Measurements from ENCODE around the gene CASZ1.

The CASZ1 gene

DNA sequence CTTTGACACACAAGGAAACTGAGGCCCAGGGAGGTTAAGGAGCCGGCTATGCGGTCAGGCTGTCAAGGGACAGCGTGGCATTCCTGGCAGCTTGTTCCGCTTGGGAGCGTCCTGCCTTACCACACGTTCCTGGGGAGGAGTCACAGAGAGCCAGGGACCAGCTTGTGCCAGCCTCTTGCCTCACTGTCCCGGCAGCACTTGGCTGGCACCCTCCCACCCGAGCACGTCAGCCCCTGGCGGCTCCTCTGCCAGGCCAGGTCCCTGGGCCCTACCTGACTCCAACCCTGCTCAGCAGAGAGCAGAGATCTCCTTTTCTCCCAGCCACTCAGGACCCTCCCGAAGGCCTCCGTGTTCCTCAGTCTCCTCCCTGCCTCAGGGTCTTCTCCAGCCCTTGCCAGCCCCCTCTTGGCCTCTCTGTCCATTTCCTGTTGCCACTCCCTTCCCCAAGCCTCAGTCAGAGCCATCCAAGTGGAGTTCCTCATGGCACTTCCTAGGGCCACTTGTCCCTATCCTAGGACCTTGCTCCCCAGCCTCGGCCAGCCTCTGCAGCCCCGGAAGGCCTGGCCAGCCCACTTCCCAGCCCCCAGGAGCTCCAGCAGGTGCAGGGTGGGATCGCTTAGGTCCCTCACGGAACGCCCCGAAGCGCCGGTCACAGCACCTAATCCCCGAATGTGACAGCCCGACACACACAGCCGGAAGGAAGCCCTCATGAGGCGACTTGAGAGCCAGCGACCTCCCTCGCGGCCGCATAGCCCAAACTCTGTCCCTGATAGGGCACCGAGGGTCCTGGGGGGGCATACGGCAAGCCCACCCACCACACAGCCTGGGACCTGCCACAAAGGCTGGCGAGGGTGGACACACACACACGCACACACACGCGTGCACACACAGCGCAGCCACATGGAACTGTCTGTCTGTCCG lies 130.3 kb downstream of the CASZ1 start:
- no peak for DNase-seq

- DNase-seq: no peak
Observed at GRCh38 chr1:10665226-10665625, 131.2 kb downstream of the CASZ1 start.

DNA sequence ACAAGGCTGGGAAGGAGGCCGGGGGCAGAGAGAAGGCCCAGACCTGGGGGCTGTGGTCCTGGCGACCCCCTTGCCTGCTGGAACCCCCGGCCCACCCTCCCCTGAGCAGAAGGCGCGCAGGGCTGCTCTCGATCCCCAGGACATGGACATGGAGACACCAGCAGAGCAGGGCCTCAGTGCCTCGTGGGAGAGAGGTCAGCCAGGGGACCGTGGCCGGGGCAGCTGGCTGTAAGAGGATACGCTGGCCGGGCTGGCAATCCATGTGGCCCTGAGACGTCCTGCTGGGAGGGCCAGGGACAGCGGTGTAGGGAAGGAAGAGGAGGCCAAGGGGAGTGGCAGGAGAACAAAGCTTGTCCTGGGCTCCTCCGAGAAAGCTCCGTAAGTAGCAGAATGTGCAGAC lies 132.2 kb downstream of the CASZ1 start:
- DNase-seq: no peak

DNA sequence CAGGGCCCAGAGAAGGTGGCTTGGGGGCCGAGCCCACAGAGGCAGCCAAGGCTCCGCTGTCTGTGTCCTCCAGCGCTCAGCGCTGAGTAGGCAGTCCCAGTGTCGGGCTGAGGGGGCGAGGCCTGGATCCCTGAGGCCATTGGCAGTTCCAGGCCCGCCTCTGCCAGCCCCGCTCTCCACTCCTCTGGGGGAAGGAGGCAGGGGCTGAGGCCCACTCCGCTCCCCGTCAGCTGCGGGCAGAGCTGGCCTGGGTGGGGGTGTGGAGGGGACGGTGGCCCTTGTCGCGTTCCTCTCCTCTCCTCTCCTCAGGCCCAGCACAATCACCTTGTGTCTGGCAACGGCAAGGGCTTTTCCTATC lies 132.8 kb downstream of the CASZ1 start:
- DNase-seq: no peak

DNA sequence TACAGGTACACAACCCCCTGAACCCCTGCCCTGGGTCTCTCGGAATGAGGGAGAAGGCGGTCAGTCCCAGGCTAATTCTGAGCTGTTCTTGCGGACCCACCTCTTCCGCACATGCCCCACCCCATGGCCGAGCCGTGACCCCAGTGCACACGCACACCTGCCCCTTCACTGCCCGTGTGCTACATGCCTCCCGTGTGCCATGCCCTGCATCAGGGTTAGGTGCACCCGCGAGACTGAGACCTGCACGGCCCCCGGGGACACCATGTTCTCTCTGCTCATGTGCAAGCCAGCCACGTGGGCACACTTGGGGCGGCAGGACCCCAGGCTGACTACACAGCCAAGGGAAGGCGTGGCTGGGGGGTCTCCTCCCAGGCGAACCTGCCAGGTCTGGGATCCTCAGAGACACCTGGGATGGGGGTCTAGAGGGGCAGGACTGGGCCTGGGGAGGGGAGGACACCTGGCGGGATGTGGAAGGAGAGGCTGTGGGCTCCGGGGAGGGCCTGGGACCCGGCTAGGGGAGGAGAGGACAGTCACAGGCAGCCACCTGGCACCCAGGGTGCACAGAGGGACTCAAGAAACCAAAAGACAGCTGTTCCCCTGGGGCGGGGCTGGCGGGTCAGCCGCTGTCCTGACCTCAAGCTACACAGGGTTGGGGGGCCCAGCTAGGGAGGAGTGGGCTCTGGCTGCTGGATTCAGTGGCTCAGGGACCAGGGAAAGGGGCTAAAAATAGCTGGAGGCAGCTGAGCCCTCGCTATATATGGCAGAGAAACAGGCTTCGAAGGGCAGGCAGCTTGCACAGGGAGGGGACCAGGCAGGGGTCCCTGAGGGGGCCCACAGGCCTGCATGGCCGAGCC lies 133.4 kb downstream of the CASZ1 start:
- no peak for DNase-seq

GRCh38 chr1:10662090-10662688 lies 134.3 kb downstream of the CASZ1 start:
- DNase-seq: no peak

GRCh38 chr1:10661453-10661852 lies 135.0 kb downstream of the CASZ1 start:
- no peak for DNase-seq

- no peak for DNase-seq
Observed at GRCh38 chr1:10659646-10660540, 136.6 kb downstream of the CASZ1 start.

GRCh38 chr1:10659218-10659617 lies 137.2 kb downstream of the CASZ1 start:
- no peak for DNase-seq

- DNase-seq: no peak
Observed at GRCh38 chr1:10658396-10659066, 137.9 kb downstream of the CASZ1 start.

DNA sequence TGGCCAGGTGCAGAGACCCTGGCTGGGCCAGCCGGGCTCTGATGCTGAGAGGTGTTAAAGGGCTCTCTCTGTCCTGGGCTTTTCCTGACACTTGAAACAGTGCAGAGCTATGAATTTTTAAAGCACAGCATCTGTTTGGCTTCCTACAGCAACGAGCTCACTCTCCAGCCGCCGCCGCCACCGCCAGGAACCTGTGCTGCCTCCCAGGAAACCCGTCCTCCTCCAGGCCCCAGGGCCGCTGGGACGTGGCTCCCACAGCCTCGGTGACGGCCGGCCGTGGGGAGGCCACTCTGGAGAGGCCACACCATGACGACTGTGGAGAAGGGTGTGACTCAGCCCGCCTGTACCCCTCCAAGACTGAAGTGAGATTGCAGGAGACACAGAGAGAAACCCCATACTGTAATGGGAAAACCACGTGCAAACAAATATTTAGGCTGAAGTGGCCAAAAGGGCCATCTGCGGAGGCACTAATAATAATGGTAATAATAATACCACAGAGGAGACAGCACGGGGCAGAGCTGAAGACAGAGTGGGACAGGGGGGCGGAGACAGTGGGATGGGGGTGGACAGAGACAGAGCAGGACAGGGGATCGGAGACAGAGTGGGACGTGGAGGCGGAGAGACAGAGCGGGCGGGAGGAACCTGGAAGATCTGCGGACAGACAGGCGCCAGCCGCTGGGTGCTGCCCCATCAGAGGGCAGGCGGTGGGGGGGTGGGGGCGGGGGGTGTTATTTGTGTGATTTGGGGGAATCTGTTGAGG lies 139.2 kb downstream of the CASZ1 start:
- DNase-seq: no peak

- DNase-seq: no peak
Observed at GRCh38 chr1:10656431-10656830, 140.0 kb downstream of the CASZ1 start.

DNA sequence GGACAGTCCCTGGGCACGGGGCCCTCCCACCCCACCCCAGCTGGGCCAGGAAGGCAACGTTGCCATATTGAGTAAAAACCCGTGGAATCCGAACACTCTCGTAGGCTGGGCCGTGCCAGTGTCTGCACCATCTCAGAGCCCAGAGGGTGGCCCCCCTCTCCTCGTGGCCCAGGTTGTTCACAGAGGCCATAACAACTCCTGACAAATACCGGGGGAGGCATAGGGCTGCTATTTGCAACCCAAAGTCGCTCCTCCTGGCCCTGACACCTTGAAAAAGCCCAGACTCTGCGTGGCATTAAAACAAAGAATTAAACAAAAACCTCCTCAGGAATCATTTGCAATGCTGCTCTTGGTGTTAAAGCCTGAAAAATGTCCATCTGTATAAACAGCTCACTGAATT lies 141.4 kb downstream of the CASZ1 start:
- no peak for DNase-seq

GRCh38 chr1:10653370-10654125 lies 142.9 kb downstream of the CASZ1 start:
- DNase-seq: no peak

DNA sequence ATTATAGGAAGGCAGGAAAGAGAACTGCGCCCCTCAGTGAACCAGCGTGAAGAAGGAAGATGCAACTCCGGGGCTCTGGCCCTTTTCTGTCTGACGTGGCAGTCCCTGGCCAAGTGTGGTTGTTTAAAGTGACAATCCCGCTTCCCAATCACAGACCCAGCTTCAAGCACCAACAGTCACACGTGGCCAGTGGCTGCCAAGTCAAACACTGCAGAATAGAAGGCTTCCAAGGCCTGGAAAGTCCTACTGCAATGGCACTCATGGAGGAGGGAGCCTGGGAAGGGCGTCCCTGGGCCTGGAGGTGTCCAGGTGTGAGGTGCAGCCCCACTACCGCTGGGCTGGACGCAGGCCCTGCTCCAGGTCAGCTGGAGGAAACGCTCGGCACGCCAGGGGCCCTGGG lies 143.8 kb downstream of the CASZ1 start:
- DNase-seq: no peak

DNA sequence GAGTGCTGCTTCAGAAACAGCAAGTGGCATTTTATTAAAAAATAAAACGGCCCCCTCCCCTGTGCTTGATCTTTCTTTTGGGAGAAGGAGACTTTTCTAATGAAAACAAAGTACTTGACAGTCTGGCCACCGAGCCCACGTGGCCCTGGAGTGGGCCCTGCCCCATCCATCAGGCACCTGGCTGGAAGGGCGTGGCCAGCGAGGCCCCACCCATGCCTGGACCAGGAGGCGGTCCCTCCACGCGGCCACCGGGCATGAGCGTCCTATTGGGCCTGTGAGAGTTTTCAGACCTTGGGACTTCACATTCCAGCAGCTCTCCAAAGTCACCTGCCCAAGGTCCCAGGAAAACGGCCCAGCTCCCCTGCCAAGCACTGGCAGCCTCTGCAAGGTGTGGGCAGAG lies 144.7 kb downstream of the CASZ1 start:
- DNase-seq: no peak

- no peak for DNase-seq
Observed at GRCh38 chr1:10651389-10651766, 145.1 kb downstream of the CASZ1 start.

- no peak for DNase-seq
Observed at GRCh38 chr1:10650556-10651388, 145.7 kb downstream of the CASZ1 start.

- no peak for DNase-seq
Observed at GRCh38 chr1:10649517-10650201, 146.8 kb downstream of the CASZ1 start.
